Measurements from ENCODE around the gene UBE2D3. TPM values are rescaled to one million over a fixed set of nuclear protein-coding genes. Genes with fewer than 3 reads are reported as not detected.

Gene UBE2D3
- total RNA-seq, 1 donor from 2014 or later, result 370 TPM

DNA sequence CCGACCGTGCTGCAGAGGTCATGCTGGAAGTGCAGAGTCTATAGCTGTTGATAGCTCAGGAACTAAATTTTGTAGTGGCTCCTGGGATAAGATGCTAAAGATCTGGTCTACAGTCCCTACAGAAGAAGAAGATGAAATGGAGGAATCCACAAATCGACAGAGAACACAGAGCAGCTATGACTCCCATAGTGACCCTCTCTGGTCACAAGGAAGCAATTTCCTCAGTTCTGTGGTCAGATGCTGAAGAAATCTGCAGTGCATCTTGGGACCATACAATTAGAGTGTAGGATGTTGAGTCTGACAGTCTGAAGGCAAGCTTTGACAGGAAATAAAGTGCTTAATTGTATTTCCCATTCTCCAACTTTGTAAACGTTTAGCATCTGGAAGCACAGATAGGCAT is 75.4 kb downstream of the UBE2D3 start:
- no peak overlapping the region for H3K4me3 Mint-ChIP-seq (ENCODE audit: unreplicated experiment)
- peaks cover 2% of the 10 kb centered on the region for H3K4me1 Mint-ChIP-seq (ENCODE audit: unreplicated experiment)
- no peak for DNase-seq (ENCODE audit: low spot score)
- TF ChIP-seq, protein P1, sequence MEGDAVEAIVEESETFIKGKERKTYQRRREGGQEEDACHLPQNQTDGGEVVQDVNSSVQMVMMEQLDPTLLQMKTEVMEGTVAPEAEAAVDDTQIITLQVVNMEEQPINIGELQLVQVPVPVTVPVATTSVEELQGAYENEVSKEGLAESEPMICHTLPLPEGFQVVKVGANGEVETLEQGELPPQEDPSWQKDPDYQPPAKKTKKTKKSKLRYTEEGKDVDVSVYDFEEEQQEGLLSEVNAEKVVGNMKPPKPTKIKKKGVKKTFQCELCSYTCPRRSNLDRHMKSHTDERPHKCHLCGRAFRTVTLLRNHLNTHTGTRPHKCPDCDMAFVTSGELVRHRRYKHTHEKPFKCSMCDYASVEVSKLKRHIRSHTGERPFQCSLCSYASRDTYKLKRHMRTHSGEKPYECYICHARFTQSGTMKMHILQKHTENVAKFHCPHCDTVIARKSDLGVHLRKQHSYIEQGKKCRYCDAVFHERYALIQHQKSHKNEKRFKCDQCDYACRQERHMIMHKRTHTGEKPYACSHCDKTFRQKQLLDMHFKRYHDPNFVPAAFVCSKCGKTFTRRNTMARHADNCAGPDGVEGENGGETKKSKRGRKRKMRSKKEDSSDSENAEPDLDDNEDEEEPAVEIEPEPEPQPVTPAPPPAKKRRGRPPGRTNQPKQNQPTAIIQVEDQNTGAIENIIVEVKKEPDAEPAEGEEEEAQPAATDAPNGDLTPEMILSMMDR (IDR thresholded peaks at IDR 0.05; ENCODE audit: unreplicated experiment), result no peak
- peaks cover 3% of the 10 kb centered on the region for H3K27me3 Mint-ChIP-seq (ENCODE audit: unreplicated experiment)
- H3K9me3 Mint-ChIP-seq (ENCODE audit: unreplicated experiment), result no peaks in the 10 kb centered on the region
- no peak overlapping the region for H3K27ac Mint-ChIP-seq (ENCODE audit: unreplicated experiment)
- no peaks in the 10 kb centered on the region for H3K36me3 Mint-ChIP-seq (ENCODE audit: low read depth, unreplicated experiment)

Other genes starting within 250 kb of the UBE2D3 start
- 9.4 TPM for gene MANBA, start 66.6 kb downstream of the UBE2D3 start, total RNA-seq (ENCODE audit: unreplicated experiment)
- 27.2 TPM for gene CISD2, start 41.4 kb upstream of the UBE2D3 start, total RNA-seq (ENCODE audit: unreplicated experiment)
- gene SLC9B1, start 192.2 kb upstream of the UBE2D3 start, total RNA-seq (ENCODE audit: unreplicated experiment), result 1.6 TPM
- 5.8 TPM for gene SLC9B2, start 249.2 kb upstream of the UBE2D3 start, total RNA-seq (ENCODE audit: unreplicated experiment)

Measured in endothelial cell (in vitro differentiated cells).